SK-N-SH (cell line): ENCODE results near the gene HNRNPF. TPM values are rescaled to one million over a fixed set of nuclear protein-coding genes. Genes with fewer than 3 reads are reported as not detected.

ENCODE experiments used
- CTCF ChIA-PET: fragments of 300-600, 350-600 bp; formaldehyde crosslinking; extraction: SDS; loops from one replicate; lab custom pipeline; 2021; lab: Yijun Ruan, JAX
- POLR2A ChIA-PET: fragments of 350-600 bp; sonication (Branson Sonifier 250); formaldehyde crosslinking; extraction: SDS; loops from one replicate; lab custom pipeline; 2020; ENCODE audit warnings: antibody characterized with exemption, inconsistent platforms; lab: Yijun Ruan, JAX
- DNase-seq: peaks from one replicate; pipeline ENCODE4 v3.0.0; 2012
- H2AFZ ChIP-seq: fragments of 200-600 bp; sonication (generic); 2 replicates; pipeline ENCODE4 v1.8.1; 2016; ENCODE audit warnings: antibody characterized with exemption, mild to moderate bottlenecking, low read depth
- H3F3A ChIP-seq: fragments of 200-600 bp; sonication (generic); replicated peaks from 2 replicates; pipeline ENCODE3; 2016; ENCODE audit warnings: antibody characterized with exemption, mild to moderate bottlenecking; ENCODE audit not compliant: insufficient read depth
- H3K27ac ChIP-seq, 2 experiments: fragments of 200-500 bp in 1 of 2; fragments of 200-600 bp in 1 of 2; sonication (Bioruptor generic) in 1 of 2; sonication (generic), shearing (Covaris generic) in 1 of 2; 2 replicates each; pipeline versions ENCODE4 v1.5.1 to v1.6.1; 2014 to 2016; ENCODE audit warnings: low read depth in 2 of 2, inconsistent platforms in 1 of 2, low read length in 1 of 2, mild to moderate bottlenecking in 1 of 2, mixed read lengths in 1 of 2
- H3K27me3 ChIP-seq: fragments of 200-600 bp; sonication (generic), shearing (Covaris generic); 2 replicates; pipeline ENCODE4 v1.6.1; 2016; ENCODE audit warnings: mixed run types; ENCODE audit not compliant: insufficient read depth
- H3K36me3 ChIP-seq, 2 experiments: fragments of 200-500 bp in 1 of 2; fragments of 200-600 bp in 1 of 2; sonication (Bioruptor generic) in 1 of 2; sonication (generic) in 1 of 2; replicated peaks in 1 of 2; 2 replicates each; pipeline versions ENCODE3 to v1.5.1; 2014 to 2016; ENCODE audit warnings: low read length in 1 of 2, mild to moderate bottlenecking in 1 of 2; ENCODE audit not compliant: insufficient read depth in 2 of 2, control insufficient read depth in 1 of 2
- H3K4me1 ChIP-seq, 2 experiments: fragments of 200-500 bp in 1 of 2; fragments of 200-600 bp in 1 of 2; sonication (Bioruptor generic) in 1 of 2; sonication (generic), shearing (Covaris generic) in 1 of 2; 2 replicates each; pipeline versions ENCODE4 v1.5.1 to v1.6.1; 2014 to 2016; ENCODE audit warnings: low read depth in 1 of 2, low read length in 1 of 2, mixed run types in 1 of 2; ENCODE audit not compliant: insufficient read depth in 2 of 2, control insufficient read depth in 1 of 2
- H3K4me2 ChIP-seq: fragments of 200-600 bp; sonication (generic), shearing (Covaris generic); 2 replicates; pipeline ENCODE4 v1.6.1; 2017; ENCODE audit warnings: mixed run types
- H3K4me3 ChIP-seq, 2 experiments: fragments of 200-500 bp in 1 of 2; fragments of 200-600 bp in 1 of 2; sonication (Bioruptor generic) in 1 of 2; sonication (generic), shearing (Covaris generic) in 1 of 2; 2 replicates each; pipeline versions ENCODE4 v1.5.1 to v1.8.1; 2014 to 2016; ENCODE audit warnings: low read depth in 2 of 2, inconsistent platforms in 1 of 2, low read length in 1 of 2, mild to moderate bottlenecking in 1 of 2, mixed read lengths in 1 of 2, moderate library complexity in 1 of 2
- H3K79me2 ChIP-seq: fragments of 200-600 bp; sonication (generic); 2 replicates; pipeline ENCODE4 v1.8.1; 2017; ENCODE audit warnings: mild to moderate bottlenecking; ENCODE audit not compliant: insufficient read depth
- H3K9ac ChIP-seq: fragments of 200-600 bp; sonication (generic); 2 replicates; pipeline ENCODE4 v1.6.1; 2017; ENCODE audit warnings: mixed run types
- H3K9me2 ChIP-seq: fragments of 200-600 bp; sonication (generic); 2 replicates; pipeline ENCODE4 v1.6.1; 2017; ENCODE audit warnings: mixed run types
- H3K9me3 ChIP-seq: fragments of 200-600 bp; sonication (generic); 2 replicates; pipeline ENCODE4 v1.6.1; 2017; ENCODE audit warnings: mixed run types, mild to moderate bottlenecking, moderate library complexity
- H4K20me1 ChIP-seq: fragments of 200-600 bp; sonication (generic); 2 replicates; pipeline ENCODE4 v1.6.1; 2017; ENCODE audit warnings: mild to moderate bottlenecking, mixed run types; ENCODE audit not compliant: insufficient read depth
- CTCF ChIP-seq: fragments of 200-600 bp; sonication (generic); IDR thresholded peaks from 2 replicates; pipeline ENCODE4 v1.6.1; 2017; ENCODE audit warnings: antibody characterized with exemption, mild to moderate bottlenecking, moderate library complexity
- FOSL2 ChIP-seq: IDR thresholded peaks from 2 replicates; pipeline ENCODE4 v1.4.0; 2012; ENCODE audit warnings: low read depth, mild to moderate bottlenecking, moderate library complexity, borderline replicate concordance
- FOXJ3 ChIP-seq: sonication (generic); formaldehyde crosslinking; IDR thresholded peaks from 2 replicates; pipeline ENCODE4 v1.5.1; 2020; ENCODE audit warnings: mild to moderate bottlenecking, missing genetic modification reagents
- GATA2 ChIP-seq: sonication (generic); formaldehyde crosslinking; IDR thresholded peaks from 2 replicates; pipeline ENCODE4 v1.5.0; 2020; ENCODE audit warnings: mild to moderate bottlenecking, missing genetic modification reagents
- MXI1 ChIP-seq: IDR thresholded peaks from 2 replicates; pipeline ENCODE4 v1.6.1; 2012; ENCODE audit warnings: mild to moderate bottlenecking, low read depth, low read length, improper control_type of control experiment
- NFIC ChIP-seq: IDR thresholded peaks from 2 replicates; pipeline ENCODE4 v1.4.0; 2012; ENCODE audit warnings: borderline replicate concordance
- PBX3 ChIP-seq: IDR thresholded peaks from 2 replicates; pipeline ENCODE4; 2012
- RCOR1 ChIP-seq: fragments of 150-350 bp; IDR thresholded peaks from 2 replicates; pipeline ENCODE4 v1.6.1; 2017; ENCODE audit warnings: antibody characterized with exemption, low read length
- SIN3A ChIP-seq: IDR thresholded peaks from 2 replicates; pipeline ENCODE4 v1.6.1; 2012; ENCODE audit warnings: low read depth, mild to moderate bottlenecking, low read length, moderate library complexity, borderline replicate concordance
- SMC3 ChIP-seq: IDR thresholded peaks from 2 replicates; pipeline ENCODE4 v1.6.1; 2012; ENCODE audit warnings: low read depth, low read length, improper control_type of control experiment
- TAF1 ChIP-seq: IDR thresholded peaks from 2 replicates; pipeline ENCODE4 v1.6.1; 2012; ENCODE audit warnings: low read depth, mild to moderate bottlenecking, low read length, moderate library complexity, borderline replicate concordance
- USF1 ChIP-seq: IDR thresholded peaks from 2 replicates; pipeline ENCODE4 v1.4.0; 2012; ENCODE audit warnings: low read depth, borderline replicate concordance
- YY1 ChIP-seq: IDR thresholded peaks from 2 replicates; pipeline ENCODE4 v1.4.0; 2012; ENCODE audit warnings: low read depth, mild to moderate bottlenecking
- WGBS: methylation state at CpG from one replicate; pipeline ENCODE4 v1.1.6; 2017; ENCODE audit warnings: low lambda C conversion rate; 5-methylcytosine and 5-hydroxymethylcytosine counted together
- polyA plus RNA-seq, 3 experiments: library from polyadenylated mRNA; depleted of rRNA; stranded (reverse); fragments of >200 nt; gene quantifications; 2 replicates each; pipeline ENCODE4 v1.2.3, GENCODE V29; 2012
- TF ChIP-seq, protein P1 (sequence below): fragments of 150-350 bp; IDR thresholded peaks from 2 replicates; pipeline ENCODE4 v1.6.1; 2017; ENCODE audit warnings: antibody characterized with exemption, low read length, low read depth, borderline replicate concordance
- TF ChIP-seq, protein P2 (sequence below): IDR thresholded peaks from 2 replicates; pipeline ENCODE4 v1.4.0; 2012; ENCODE audit warnings: low read depth, borderline replicate concordance

HNRNPF gene
- polyA plus RNA-seq, 1 of the 3 experiments (the other 2 are of a cell fraction) = 195 TPM

- no peaks in the 10 kb centered on the region for H3K9me3 ChIP-seq
- H4K20me1 ChIP-seq = no peaks in the 10 kb centered on the region
- no peak overlapping the region for H3K9ac ChIP-seq
- peaks cover 5 to 9% of the 10 kb centered on the region in 2 experiments; a peak in 1 of 4 replicates for H3K4me1 ChIP-seq
- H3K4me2 ChIP-seq = no peak overlapping the region
- POLR2A ChIA-PET = no interaction called here
- no peak for DNase-seq
- CTCF ChIA-PET = interaction anchor here (1.3 kb wide), 1 partner anchor 16 kb away, joined by 5 read pairs; the partner anchor contains the start of gene ZNF487
- H3K9me2 ChIP-seq = no peaks in the 10 kb centered on the region
- no peak for TF ChIP-seq CTCF
- no peak for TF ChIP-seq TAF1
- TF ChIP-seq, protein P1, sequence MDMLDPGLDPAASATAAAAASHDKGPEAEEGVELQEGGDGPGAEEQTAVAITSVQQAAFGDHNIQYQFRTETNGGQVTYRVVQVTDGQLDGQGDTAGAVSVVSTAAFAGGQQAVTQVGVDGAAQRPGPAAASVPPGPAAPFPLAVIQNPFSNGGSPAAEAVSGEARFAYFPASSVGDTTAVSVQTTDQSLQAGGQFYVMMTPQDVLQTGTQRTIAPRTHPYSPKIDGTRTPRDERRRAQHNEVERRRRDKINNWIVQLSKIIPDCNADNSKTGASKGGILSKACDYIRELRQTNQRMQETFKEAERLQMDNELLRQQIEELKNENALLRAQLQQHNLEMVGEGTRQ = no peak
- TF ChIP-seq SIN3A = no peak
- no peak for TF ChIP-seq NFIC
- no peak for TF ChIP-seq MXI1
- no peak for TF ChIP-seq FOXJ3 (CRISPR knock-in tag)
- no peak for TF ChIP-seq PBX3
- no peak for TF ChIP-seq YY1
- no peak for TF ChIP-seq FOSL2
- no peak for TF ChIP-seq GATA2 (CRISPR knock-in tag)
- no peak for TF ChIP-seq RCOR1
- TF ChIP-seq SMC3 = no peak
- TF ChIP-seq USF1 = no peak
- TF ChIP-seq, protein P2, sequence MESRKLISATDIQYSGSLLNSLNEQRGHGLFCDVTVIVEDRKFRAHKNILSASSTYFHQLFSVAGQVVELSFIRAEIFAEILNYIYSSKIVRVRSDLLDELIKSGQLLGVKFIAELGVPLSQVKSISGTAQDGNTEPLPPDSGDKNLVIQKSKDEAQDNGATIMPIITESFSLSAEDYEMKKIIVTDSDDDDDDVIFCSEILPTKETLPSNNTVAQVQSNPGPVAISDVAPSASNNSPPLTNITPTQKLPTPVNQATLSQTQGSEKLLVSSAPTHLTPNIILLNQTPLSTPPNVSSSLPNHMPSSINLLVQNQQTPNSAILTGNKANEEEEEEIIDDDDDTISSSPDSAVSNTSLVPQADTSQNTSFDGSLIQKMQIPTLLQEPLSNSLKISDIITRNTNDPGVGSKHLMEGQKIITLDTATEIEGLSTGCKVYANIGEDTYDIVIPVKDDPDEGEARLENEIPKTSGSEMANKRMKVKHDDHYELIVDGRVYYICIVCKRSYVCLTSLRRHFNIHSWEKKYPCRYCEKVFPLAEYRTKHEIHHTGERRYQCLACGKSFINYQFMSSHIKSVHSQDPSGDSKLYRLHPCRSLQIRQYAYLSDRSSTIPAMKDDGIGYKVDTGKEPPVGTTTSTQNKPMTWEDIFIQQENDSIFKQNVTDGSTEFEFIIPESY = no peak
- no peak overlapping the region for H3K4me3 ChIP-seq
- no peaks in the 10 kb centered on the region for H3K36me3 ChIP-seq
- WGBS = 96% methylated on average over 4 of the region's 4 CpGs
- no peaks in the 10 kb centered on the region for H3K27me3 ChIP-seq
- H3F3A ChIP-seq = peaks cover 5% of the 10 kb centered on the region
- H2AFZ ChIP-seq = no peak overlapping the region
- H3K79me2 ChIP-seq = peaks cover 13% of the 10 kb centered on the region; the same call in 1 of the 2 replicates
- peak overlapping the region in 1 of 2 experiments; percentile 4; a peak in 1 of 4 replicates for H3K27ac ChIP-seq
Measured at GRCh38 chr10:43453266-43453831, 44.4 kb upstream of the HNRNPF start.
